GM19467 (cell line): ENCODE data around the gene HSPB1.
"Not testable (repeated sequence)": the region's sequence is repeated elsewhere in the genome, so short reads cannot be mapped to it uniquely, and the experiment has no call there.

ENCODE experiments used
- ATAC-seq: cut with Tn5 transposase; IDR thresholded peaks from one replicate; pipeline ENCODE4 v1.9.1; 2021; ENCODE audit warnings: mild to moderate bottlenecking, moderate library complexity; ENCODE audit not compliant: unreplicated experiment

Gene HSPB1

DNA sequence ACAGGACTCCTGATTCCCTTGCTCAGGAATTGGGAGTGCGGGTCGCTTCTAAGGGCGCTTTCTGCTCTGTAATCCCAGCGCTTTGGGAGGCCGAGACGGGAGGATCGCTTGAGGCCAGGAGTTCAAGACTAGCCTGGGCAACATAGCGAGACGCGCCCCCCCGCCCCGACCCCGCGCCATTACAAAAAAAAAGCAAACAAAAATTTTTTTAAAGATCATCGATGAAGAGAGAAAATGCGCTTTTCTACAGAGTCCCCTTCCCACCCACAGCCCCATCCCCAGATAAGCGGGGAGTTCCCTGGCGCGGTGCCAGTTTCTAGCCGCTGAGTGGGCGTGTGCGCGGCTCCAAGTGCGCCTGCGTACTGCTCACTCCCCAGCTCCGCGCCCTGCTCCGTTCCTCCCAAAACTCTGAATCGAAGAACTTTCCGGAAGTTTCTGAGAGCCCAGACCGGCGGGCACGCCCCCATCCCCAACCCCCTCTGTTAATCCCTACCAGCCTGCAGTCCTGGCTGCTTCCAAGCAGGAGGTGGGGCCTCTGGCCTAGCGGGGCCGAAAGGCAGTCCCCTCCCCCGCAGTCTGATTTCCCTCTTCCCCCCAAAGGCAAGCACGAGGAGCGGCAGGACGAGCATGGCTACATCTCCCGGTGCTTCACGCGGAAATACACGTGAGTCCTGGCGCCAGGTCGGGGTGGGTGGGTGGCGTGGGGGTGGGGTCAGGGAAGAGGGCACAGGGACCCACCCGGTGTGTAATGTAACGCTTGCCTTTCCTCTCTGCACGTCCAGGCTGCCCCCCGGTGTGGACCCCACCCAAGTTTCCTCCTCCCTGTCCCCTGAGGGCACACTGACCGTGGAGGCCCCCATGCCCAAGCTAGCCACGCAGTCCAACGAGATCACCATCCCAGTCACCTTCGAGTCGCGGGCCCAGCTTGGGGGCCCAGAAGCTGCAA, 1.0 kb downstream of the HSPB1 start:
- ATAC-seq: peak; percentile 44

DNA sequence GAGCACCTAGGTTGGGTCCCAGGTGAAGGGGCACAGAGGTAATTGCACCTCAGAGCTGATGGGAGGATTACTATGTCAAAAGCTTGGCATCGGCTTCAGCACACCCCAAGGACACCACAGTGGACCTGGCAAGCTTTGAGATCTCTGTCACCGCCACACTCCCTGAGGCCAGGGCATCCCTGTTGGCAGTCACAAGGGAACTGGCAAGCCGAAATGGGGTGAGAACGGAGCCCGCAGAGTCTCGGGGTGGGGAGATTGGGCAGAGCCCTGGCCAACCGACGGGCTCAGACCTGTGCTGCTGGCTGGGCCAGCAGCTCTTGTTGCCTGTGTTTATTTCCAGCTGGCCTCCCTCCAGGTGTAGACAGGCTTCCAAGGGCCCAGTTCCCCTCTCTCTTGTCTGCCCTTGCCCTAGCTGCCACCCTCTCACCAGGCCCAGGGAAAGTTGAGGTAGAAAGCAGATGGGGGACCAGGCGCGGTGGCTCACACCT, 2.5 kb downstream of the HSPB1 start:
- ATAC-seq: no peak

DNA sequence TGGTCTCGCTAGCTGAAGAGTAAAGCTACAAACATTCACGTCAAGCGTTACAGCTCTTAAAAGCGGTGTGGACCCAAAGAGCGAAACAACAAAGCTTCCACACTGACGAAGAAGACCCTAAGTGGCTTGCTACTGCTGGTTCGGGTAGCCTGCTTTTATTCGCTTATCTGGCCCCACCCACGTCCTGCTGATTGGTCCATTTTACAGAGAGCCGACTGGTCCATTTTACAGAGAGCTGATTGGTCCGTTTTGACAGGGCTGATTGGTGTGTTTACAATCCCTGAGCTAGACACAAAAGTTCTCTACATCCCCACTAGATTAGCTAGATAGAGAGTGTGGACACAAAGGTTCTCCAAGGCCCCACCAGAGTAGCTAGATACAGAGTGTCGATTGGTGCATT, 6.4 kb downstream of the HSPB1 start:
- ATAC-seq: not testable (repeated sequence)

DNA sequence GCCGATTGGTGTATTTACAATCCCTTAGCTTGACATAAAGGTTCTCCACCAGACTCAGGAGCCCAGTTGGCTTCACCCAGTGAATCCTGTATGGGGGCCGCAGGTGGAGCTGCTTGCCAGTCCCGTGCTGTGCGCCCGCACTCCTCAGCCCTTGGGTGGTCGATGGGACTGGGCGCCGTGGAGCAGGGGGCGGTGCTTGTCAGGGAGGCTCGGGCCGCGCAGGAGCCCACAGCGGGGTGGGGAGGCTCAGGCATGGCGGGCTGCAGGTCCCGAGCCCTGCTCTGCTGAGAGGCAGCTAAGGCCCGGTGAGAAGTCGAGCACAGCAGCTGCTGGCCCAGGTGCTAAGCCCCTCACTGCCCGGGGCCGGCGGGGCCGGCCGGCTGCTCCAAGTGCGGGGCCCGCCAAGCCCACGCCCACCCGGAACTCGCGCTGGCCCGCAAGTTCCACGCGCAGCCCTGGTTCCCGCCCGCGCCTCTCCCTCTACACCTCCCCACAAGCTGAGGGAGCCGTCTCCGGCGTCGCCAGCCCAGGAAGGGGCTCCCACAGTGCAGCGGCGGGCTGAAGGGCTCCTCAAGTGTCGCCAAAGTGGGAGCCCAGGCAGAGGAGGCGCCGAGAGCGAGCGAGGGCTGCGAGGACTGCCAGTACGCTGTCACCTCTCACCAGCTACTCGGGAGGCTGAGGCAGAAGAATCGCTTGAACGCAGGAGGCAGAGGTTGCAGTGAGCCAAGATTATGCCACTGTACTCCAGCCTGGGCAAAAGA, 7.0 kb downstream of the HSPB1 start:
- ATAC-seq: not testable (repeated sequence)

DNA sequence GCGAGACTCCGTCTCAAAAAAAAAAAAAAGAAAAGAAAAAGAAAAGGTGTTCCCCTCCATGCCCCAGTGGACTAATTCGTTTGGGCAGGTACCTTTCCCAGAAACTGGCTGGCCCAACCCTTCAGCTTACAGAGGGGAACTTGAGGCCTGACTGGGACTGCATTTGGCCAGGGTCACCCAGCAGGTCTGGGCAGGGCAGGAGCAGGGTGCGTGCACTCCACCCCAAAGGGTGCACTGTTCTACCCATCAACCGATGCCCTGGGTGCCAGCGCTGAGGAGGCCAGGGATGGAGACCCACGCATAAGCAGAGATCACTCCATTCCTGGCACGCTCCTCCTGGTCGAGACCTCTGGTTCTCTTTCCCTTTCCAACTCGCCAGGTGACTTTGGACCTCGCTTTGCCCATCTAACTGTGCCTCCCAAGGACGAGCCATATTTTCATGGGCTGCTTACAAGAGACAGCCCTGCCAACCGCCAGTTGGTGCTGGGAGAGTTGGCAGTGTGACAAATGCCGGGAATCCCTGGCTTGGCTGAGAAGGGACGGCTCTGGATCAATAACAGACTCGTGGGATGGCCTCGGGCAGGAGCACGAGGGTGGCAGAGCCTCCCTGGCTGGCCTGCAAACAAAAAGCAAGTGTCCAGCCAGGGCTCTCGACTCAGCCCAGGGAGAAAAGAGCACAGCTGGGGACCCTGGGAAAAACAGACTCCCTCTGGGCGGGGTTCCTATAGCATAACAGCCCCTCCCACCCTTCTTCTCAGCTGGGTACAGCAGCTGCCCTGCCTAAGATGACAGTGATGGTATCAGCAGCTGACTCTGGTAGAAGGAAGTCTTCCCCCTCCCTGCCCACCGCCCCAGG, 7.9 kb downstream of the HSPB1 start:
- ATAC-seq: no peak

DNA sequence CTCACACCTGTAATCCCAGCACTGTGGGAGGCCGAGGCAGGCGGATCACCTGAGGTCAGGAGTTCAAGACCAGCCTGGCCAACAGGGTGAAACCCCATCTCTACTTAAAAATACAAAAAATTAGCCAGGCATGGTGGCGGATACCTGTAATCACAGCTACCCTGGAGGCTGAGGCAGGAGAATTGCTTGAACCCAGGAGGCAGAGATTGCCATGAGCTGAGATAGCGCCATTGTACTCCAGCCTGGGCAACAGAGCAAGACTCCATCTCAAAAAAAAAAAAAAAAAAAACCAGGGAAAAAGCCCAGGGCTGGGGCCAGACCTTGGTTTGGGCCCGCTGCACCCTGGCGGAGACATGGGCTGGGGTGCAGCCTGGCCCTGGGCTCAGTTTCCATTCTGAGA, 9.4 kb downstream of the HSPB1 start:
- ATAC-seq: not testable (repeated sequence)

DNA sequence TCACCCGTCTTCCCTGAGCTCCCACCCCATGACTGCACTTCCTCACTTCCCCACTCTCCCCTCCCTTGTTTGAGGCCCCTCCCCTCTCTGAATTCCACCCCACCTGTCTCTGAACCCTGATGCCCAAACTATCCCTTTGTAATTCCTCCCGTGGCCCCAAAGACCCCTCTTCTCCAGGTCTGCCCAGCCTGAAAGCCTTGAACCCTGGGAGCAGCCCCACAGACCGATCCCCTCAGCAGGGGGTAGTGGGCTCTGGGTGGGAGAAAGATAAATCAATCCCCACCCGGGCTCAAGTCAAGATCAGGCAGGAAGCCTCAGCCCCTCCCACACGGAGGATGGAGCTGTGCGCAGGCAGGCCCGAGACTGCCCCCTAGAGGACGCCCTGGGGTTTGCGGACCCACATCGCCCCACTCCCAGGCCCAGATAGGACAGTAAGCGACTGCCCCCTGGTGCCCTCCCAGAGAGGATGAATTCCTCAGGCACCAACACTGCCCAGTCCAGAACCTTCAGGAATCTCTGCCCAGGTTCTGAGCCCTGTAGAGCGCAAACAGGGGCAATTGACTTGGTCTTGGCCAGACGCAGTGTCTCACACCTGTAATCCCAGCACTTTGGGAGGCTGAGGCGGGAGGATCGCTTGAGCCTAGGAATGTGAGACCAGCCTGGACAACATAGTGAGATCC, 11.7 kb downstream of the HSPB1 start:
- ATAC-seq: peak; percentile 42

DNA sequence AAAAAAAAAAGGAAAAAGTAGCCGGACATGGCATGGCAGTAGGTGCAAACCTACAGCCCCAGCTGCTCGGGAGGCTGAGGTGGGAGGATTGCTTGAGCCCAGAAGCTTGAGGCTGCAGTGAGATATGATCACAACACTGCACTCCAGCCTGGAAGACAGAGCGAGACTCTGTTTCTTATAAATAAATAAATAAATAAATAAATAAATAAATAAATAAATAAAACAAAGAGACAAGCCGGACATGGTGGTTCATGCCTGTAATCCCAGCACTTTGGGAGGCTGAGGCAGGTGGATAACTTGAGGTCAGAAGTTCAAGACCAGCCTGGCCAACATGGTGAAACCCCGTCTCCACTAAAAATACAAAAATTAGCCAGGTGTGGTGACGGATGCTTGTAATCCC, 12.3 kb downstream of the HSPB1 start:
- ATAC-seq: not testable (repeated sequence)

DNA sequence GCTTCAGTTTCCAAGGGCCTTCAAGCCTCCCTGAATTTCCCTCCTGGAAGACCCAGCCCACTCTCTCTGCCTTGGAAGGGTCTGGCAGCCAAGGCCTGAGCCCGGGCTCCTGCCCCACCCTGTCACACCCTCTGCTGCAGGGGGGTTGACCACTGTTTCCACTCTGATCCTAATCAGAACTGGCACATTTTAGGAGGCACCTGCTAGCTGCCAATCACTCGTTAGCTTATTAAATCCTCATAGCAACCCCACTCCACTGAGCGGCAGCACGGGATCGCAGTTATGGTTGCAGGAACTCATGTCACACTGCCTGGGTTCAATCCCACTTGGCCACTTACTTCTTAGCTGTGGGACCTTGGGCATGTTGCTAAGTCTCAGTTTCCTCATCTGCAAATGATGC, 12.9 kb downstream of the HSPB1 start:
- no peak for ATAC-seq

DNA sequence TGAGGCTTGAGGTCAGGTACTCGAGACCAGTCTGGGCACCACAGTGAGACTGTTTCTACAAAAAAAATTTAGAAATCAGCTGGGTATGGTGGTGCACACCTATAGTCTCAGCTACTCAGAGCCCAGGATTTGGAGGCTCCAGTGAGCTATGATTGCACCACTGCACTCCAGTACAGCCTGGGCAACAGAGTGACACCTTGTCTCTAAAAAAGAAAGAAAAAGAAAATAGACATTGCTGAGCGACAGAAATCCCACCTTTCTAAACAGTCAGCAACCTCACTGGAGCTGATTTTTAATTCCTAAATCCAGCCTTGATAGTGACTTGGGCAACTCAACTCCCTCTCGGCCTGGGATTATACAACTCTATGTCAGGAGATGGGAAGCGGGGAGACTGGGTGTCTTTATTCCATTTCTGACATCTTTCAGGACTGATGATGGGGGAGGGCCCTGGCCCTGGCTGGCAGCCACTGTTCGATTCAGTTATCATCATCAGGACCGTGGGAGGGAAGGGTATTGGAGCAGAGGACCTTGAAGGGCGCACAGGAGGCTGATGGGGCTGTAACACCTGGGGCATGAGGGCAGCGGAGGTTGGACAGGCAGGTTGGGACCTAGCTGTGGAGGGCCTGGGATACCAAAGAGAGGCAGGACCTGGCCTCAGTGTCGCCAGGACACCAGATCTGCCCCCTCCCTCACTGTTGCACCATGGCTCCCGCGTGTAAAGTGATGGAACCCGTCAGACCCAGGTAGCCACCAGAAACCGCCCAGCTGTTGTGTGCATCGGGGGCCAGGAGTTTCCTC, 14.7 kb downstream of the HSPB1 start:
- ATAC-seq: no peak

DNA sequence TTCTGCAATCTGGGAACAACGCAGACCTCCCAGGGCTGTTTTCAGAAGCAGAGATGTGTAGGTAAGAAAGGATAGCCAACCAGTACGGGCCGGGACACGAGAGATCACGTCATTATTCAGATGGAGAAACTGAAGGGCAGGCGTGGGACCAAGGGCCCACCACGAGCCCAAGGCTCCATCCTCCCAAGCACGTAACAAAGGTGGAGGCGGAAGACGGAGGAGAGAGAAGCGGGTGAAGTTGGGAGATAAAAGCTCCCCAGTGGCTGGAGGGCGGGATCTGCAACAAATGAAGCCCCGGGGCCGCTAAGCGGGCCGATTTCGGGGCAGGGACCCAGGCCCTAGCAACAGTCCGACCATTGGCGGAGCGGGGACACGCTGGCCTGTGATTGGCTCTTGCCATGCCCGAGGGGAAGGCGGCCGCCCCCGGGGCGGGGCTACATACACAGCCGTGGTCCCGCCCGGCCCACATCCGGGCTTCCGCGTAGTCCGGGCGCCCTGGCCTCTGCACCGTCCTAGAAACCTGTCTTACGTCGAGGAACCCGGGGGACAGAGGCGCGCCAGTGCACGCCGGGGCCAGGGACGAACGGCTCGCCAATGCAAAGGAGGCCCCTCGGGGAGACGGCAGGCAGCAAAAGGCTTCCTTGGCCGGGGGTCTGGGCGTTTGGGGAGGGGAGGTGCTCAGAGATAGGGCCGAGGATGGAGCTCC, 15.5 kb downstream of the HSPB1 start:
- peak; percentile 93 for ATAC-seq

DNA sequence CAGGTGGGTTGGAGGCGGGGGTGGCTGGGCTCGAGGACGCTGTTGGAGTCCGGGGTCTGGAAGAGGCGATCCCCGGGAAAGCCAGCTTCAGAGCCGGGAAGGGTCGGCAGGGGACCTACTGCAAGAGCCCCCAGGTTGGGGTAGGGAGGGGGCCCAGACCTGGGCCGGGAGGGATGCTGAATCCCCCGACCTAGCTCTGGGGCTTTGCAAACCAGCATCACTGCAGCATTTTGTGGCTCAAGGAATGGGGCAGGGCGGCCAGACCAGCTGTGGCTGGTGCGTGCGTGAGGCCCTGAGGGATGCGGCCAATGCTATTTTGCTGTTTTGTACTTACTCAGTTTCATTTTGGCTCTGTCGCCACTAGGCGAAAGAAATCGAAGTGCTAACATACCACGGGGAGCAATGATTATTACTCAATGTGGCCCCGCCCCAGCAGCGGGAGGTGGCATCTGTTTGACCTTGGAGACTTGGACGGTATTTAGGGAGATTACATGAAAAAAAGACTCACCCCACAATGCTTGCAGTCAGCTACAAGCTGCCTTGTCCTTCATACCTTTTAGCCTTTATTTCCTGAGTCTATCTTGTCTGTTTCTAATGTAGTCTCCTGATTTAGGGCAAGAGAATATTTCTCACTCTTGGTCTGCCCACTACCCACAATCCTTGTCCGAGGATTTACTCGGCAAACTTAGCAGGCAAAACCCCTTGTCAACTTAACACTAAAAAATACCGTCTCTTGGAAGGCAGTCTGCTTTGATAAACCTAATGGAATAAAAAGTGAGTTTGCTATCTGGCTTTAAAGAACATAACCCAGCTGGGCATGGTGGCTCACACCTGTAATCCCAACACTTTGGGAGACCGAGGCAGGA, 16.2 kb downstream of the HSPB1 start:
- ATAC-seq: peak; percentile 37

DNA sequence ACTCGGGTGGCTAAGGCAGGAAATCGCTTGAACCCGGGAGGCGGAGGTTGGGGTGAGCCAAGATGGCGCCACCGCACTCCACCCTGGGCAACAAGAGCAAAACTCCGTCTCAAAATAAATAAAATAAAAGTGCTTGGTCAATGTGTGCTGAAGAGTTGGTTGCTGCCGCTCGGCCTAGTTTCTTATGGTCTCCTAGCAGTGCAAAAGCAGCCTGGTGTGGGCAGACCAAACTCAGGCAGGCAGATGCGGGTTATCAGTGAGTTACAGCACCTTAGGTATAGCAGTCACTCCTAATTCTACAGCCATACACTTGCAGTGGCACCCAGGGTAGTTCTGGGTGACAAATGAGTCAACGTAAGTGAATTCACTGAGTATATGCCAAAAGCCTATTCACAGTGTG, 22.6 kb downstream of the HSPB1 start:
- no peak for ATAC-seq

DNA sequence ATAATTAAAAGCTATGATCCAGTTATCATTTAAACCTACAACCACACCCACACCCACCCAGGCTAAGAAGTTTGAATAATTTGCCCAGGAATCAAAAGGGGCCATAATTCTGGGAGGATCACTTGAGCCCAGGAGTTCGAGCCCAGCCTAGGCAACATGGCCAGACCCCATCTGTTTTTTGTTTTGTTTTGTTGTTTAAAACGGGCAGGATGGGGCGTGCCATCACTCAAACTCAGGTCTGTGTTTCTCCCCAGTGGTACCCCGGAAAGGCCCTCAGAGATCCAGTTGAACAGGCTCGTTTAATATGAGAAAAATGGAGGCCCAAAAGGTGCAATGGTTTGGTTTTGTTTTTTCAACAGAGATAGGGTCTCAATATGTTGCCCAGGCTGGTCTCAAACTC, 23.3 kb downstream of the HSPB1 start:
- ATAC-seq: no peak

DNA sequence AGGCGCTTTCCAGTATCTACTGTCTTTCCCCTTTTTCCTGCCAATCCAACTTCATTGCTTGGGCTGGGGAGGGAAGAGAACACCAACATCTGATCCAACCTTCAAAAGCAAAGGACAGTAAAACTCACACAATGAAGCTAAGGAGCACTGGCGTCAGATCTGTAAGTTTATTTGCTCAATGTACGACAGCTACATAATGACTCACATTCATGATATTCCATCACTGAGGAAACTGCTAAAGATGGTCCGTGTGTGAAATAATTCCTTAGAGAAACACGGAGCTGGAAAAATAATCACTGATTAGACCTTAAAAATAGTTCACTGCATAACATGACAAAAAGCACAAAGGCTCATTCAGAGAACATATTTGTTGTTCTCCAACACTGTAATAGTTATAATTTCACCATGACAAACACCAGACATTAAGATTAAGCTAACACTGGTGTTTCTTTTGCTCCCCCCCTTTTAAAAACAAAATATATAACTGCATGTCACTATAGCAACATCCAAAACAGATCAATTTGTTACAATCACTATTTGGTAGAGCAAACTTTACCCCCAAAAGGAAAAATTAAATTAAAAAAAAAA, 24.3 kb downstream of the HSPB1 start:
- no peak for ATAC-seq

DNA sequence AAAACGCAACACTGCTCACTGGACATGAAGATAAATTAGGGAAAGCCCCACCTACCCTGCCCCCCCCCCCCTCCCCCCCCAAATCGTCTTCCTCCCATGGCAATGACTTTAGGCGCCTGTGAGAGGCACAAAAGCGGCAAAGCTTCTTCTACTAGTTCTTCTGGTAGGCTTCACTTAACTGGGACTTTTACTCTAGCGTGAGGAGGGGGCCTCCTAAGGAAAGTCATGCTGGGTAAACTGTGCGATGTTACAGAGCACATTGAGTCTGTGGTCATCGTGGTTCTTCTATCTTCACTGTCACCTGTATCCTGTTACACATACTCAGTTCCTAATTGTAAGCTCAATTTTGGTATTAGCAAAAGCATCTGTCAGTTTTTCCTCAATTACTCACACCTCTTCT, 25.1 kb downstream of the HSPB1 start:
- no peak for ATAC-seq

DNA sequence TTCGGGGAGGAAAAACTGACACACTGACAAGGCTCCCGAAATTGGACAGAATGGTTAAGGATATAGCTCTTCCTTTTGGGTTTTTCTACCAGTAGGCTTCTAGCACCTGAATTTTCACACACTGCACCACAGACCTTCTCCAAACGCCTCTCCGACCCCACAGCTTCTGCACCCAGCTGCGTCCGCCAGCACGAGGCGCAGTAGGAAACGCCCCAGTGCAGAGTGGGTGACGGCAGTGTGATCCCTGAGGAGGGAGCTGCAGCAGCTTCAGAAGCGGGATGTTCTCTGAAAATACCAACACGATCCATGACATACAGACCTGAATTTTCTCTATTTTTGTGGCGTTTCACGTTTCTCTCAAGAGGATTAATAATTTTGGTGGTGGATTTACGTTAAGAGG, 25.9 kb downstream of the HSPB1 start:
- no peak for ATAC-seq

DNA sequence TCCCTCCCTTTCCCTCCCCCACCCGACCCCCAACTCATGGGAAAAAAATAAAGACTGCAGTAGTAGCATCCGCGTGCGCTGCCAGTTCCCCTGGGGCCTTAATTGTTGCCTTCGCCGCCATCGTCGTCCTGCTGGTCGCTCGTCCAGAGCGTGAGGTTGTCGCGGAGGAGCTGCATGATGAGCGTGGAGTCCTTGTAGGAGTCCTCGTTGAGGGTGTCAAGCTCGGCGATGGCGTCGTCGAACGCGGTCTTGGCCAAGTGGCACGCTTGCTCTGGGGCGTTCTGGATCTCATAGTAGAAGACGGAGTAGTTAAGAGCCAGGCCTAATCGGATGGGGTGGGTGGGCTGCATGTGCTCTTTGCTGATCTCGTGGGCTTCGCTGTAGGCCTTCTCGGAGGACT, 27.0 kb downstream of the HSPB1 start:
- no peak for ATAC-seq
